NCI-H2196 treated with DMSO at 0.1 percent for 48 hours (cell line): ENCODE results near the gene GTPBP3.
A peak's percentile ranks its signal among the peaks of the same experiment; 100 is the strongest.
"Not testable (repeated sequence)": the region's sequence is repeated elsewhere in the genome, so short reads cannot be mapped to it uniquely, and the experiment has no call there.

Source experiments
- DNase-seq: peaks from one replicate; lab custom pipeline; 2025; ENCODE audit not compliant: unreplicated experiment; lab: John Stamatoyannopoulos, UW

Gene GTPBP3

DNA sequence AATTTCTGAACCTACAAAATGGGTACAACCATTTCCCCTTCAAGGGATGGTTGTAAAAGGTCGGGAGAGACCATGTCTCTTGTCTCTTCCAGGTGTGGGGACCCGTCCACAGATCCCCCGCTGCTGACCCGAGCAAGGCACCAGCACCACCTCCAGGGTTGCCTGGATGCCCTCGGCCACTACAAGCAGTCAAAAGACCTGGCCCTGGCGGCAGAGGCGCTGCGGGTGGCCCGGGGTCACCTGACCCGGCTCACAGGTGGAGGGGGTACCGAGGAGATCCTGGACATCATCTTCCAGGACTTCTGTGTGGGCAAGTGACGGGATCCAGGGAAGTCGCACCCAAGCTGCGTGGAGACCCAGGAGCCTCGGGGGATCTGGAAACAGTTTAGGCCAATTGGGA lies 4.0 kb downstream of the GTPBP3 start:
- DNase-seq, result no peak

- no peak for DNase-seq
Measured at GRCh38 chr19:17341845-17342244, 4.5 kb downstream of the GTPBP3 start.

DNA sequence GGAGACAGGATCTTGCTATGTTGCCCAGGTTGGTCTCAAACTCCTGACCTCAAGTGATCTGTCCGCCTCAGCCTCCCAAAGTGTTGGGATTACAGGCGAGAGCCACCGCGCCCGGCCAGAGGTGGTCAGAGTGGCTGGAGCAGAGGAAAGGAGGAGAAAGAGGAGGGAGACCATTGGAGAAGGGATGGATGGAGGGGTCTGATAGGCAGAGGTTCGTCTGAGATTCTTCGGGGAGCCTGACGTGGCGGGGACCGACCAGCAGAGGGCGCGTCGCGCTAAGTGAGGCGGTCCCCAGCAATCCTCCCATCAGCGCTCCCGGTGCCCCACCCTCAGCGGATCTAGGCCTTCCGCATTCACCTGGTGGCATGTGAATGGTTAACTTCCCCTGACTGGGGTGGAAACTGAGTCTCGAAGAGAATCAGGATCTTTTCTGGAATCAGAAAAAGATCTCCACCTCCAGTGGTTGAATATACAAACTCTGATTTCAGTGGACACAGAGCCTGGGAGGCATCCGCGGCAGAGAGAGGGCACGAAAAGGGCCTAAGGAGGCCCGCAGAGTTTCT lies 8.8 kb downstream of the GTPBP3 start:
- peak; percentile 14 for DNase-seq

DNA sequence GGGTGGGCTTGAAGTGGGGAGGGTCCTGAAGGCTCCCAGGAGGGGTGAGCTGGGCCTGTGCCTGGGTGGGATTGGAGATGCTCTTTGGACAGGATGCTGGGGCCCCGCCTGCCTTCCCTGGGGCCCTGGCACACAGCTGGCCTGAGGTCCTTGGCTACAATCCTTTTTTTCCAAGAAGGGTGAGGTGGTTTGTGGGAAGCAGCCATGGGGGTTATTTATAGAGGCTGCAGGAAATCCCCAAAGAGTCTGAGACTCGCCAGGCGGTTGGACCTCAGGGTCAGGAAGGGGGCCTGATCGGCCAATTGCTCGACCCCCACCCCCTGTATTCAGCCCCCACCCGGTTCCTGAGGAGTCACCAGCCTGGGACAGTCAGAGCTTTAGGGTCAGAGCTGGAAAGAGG lies 10.0 kb downstream of the GTPBP3 start:
- no peak for DNase-seq

DNA sequence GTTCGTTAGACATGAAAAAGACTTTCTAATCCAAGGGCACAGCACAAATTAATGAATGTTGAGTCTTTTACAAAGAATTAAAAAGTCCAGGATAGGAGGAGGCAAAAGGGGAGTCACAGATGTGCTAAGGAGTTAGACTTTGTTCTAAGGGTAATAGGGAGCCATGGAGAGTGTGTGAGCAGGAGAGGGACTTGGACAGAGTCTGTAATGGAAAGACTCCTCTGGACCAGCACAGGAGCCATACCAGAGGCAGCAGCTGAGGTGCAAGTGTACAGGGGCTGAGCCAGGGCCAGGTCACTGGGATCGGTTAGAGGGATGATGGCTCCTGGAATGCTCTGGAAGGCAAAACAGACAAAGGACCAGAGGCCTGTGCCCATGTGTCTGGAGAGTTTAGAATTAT lies 10.5 kb downstream of the GTPBP3 start:
- DNase-seq, result no peak

GRCh38 chr19:17348700-17349099 lies 11.3 kb downstream of the GTPBP3 start:
- DNase-seq, result no peak

DNA sequence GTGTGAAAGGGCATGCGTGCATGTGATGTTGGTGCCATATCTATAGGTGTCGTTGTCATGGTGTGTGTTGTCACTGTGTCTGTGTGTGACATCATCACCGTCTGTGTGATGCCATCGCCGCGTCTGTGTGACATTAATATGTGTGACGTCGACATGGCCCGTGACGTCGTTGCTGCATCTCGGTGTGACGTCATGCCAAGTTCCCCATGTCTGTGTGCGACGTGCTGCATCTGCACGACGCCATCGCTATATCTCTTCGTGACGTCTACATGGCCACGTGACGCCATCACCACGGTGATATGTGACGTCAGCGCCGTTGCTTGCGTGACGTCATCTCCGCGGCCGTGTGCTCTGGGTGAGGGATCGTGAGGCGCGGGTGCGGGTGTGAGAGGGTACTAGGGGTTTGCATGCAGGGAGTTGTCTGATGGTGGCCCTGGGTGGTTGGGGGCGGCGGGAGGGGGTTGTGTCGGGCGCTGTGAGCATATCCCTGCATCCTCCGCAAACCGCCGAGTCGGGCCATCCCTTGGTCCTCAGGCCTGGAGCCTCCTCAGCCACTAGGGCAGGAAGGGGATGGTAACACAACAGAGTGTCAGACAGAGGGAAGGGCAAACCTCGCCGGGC lies 14.6 kb downstream of the GTPBP3 start:
- no peak for DNase-seq

DNA sequence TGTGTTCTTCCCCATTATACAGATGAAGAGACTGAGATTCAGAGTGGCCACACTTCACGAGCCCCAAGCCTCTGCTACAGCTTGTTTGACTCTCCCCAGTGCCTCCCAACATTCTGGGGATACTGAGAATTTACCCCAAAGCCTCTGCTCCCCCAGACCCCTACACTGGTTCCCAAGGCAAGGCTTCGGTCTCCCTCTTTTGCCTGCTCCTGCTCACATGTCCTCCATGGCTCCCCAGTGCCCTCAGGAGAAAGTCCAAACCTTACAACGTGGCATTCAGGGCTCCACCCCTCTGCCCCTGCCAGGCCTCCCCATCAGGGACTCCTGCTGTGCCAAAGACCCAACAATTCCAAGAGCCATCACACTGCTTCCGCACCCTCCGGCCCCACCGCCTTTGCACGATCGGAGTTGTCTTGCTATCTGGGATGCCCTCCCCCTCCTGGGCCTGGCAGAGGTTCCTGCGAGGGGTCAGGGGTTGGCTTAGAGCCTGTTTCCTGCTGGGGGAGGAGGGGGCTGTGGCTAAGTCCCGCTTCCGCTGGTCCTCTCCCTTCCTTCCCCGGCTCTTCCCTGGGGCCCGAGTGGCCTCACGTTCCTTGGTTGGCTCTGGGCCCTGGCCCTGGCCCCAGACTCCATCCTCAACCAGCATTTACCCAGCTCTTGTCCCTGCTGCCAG lies 15.4 kb downstream of the GTPBP3 start:
- DNase-seq, result no peak

GRCh38 chr19:17353386-17353785 lies 16.0 kb downstream of the GTPBP3 start:
- DNase-seq, result no peak

- DNase-seq, result no peak
Measured at GRCh38 chr19:17357078-17357666, 19.8 kb downstream of the GTPBP3 start.

DNA sequence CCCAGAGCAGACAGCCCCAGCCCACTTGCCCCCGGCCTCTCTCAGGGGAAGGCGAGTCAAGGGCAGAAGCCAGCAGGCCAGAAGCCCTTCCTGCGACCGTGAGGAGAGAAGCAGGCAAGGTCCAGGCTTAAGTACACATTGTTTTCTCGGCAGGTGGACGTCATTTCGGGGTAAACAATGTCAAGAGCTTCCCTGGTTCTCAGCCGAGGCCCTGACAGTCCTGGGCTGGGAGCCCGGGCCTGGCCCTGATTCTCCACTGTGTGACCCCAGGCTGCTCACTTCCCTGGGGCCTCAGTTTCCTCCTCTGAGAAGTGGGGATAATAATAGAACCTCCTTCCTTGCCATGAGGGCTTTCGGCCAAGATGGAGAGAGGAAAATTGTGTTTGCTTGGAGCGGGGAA lies 20.4 kb downstream of the GTPBP3 start:
- DNase-seq, result no peak

- no peak for DNase-seq
Measured at GRCh38 chr19:17358395-17358794, 21.0 kb downstream of the GTPBP3 start.

GRCh38 chr19:17359905-17360800 lies 22.8 kb downstream of the GTPBP3 start:
- DNase-seq, result no peak

- DNase-seq, result not testable (repeated sequence)
Measured at GRCh38 chr19:17363852-17364605, 26.7 kb downstream of the GTPBP3 start.

GRCh38 chr19:17365361-17365760 lies 28.0 kb downstream of the GTPBP3 start:
- DNase-seq, result no peak

- no peak for DNase-seq
Measured at GRCh38 chr19:17370026-17370587, 32.8 kb downstream of the GTPBP3 start.

DNA sequence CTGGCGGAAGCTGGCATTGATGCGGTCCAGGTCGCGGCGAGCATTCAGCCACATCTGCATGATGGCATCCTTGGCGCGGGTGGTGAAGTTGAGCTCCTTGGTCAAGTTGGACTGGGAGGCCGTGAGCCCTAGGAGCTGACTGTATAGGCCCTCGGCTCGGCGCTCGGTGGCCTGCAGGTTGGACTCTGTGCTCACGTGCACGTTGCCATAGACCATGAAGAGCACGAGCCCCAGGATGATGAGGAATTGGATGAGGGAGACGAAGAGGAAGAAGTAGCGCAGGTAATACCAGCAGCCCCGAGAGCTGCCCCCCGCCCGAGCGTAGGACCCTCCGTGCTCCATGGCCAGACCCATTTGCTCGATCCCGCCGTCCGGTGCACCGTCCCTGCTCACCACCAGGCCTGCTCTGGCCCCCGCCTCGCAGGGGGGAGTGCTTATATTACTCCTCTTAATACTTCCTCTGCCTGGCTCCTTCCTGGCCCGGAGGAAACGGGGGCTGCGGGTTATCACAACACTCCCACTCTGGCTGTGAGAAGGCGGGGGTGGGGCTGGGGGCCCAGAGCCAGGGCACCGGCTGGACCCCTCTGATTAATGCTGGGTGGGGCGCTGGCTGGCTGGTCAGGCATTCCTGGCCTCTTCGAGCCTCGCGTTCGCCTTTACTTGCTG lies 39.7 kb downstream of the GTPBP3 start, which contains the start of gene PLVAP:
TSS of gene PLVAP (minus strand) at position 408 of the 666 bp plus-strand sequence. CDS start at position 354, 54 bp downstream.
- no peak for DNase-seq

GRCh38 chr19:17378271-17378670 lies 40.9 kb downstream of the GTPBP3 start:
- DNase-seq, result no peak

GRCh38 chr19:17379221-17379631 lies 41.9 kb downstream of the GTPBP3 start:
- DNase-seq, result no peak
